IPS DF 6.9 (cell line): ENCODE measurements around the gene C3orf20.

ENCODE experiments used
- DNase-seq: peaks from one replicate; pipeline ENCODE4 v3.0.0-alpha.2; 2013; ENCODE audit warnings: low read depth, low spot score
- H3K27ac ChIP-seq: one replicate; pipeline ENCODE4 v1.5.1; 2013; ENCODE audit warnings: low read length, control low read depth
- H3K27me3 ChIP-seq: 2 replicates; pipeline ENCODE4 v1.6.1; 2013; ENCODE audit warnings: mild to moderate bottlenecking, low read length; ENCODE audit not compliant: control insufficient read depth, insufficient read depth
- H3K36me3 ChIP-seq: 2 replicates; pipeline ENCODE4 v1.6.1; 2013; ENCODE audit warnings: low read length; ENCODE audit not compliant: control insufficient read depth, insufficient read depth
- H3K4me1 ChIP-seq: 2 replicates; pipeline ENCODE4 v1.6.1; 2013; ENCODE audit warnings: low read length; ENCODE audit not compliant: control insufficient read depth, insufficient read depth
- H3K4me3 ChIP-seq: 2 replicates; pipeline ENCODE4 v1.5.1; 2013; ENCODE audit warnings: mild to moderate bottlenecking, low read length
- H3K9me3 ChIP-seq: 2 replicates; pipeline ENCODE4 v1.6.1; 2013; ENCODE audit warnings: low read length, inconsistent platforms; ENCODE audit not compliant: control insufficient read depth, insufficient read depth
- WGBS: extraction: QIAGEN DNeasy Blood & Tissue Kit; methylation state at CpG from one replicate; pipeline ENCODE4 v1.1.7; 2013; ENCODE audit warnings: mixed read lengths, missing lambda C conversion rate; ENCODE audit not compliant: insufficient read length, insufficient coverage; 5-methylcytosine and 5-hydroxymethylcytosine counted together

The C3orf20 gene

DNA sequence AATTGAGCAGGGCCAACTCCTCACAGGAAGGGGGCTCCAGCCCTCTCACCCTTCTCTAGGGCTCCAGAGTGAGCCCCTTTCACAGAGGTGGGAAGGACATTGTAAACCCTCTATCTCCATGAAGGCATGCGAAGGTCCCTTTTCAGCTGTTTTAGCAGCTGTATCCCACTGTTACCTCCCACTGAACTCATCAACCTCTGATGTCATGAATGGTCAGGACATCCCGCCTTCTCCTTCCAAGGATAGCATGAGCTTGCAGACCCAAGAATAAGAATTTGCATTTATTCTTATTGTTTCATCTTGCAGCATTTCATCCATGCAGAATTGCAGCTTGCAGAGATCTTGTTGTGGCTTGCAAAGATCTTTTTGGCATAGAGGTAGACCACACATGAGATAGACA lies 119.5 kb downstream of the C3orf20 start:
- no CpG with 5 or more reads among the region's 2 CpGs for WGBS
- Histone ChIP-seq H3K36me3 (no peaks in the 10 kb centered on the region), H3K9me3 (no peaks in the 10 kb centered on the region), H3K27me3 (no peaks in the 10 kb centered on the region), H3K4me1 (no peaks in the 10 kb centered on the region), H3K27ac (no peak overlapping the region), H3K4me3 (no peak overlapping the region)
- DNase-seq: no peak

DNA sequence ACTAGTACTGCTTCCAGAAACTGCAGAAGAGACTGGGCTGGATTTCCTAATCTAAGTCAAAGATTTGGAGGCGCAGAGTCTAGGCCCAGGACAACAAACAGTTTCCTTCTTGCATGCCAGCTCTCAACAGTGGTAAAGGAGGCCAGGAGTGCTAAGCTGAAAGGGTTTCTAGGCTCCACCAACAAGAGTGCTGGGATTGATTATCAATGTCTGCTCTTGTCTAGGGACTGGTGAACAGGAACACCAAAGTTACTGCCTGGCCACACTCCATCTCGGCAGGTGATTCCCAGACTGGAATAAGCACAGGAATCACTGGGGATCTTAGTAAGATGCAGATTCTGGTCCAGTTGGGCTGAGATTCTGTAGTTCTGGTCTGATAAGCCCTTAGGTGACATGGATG lies 121.1 kb downstream of the C3orf20 start:
- no peak overlapping the region for H3K4me3 ChIP-seq
- H3K36me3 ChIP-seq: no peaks in the 10 kb centered on the region
- H3K27ac ChIP-seq: no peak overlapping the region
- no peaks in the 10 kb centered on the region for H3K9me3 ChIP-seq
- WGBS: no CpG with 5 or more reads among the region's 2 CpGs
- H3K27me3 ChIP-seq: no peaks in the 10 kb centered on the region
- no peaks in the 10 kb centered on the region for H3K4me1 ChIP-seq
- DNase-seq: no peak

DNA sequence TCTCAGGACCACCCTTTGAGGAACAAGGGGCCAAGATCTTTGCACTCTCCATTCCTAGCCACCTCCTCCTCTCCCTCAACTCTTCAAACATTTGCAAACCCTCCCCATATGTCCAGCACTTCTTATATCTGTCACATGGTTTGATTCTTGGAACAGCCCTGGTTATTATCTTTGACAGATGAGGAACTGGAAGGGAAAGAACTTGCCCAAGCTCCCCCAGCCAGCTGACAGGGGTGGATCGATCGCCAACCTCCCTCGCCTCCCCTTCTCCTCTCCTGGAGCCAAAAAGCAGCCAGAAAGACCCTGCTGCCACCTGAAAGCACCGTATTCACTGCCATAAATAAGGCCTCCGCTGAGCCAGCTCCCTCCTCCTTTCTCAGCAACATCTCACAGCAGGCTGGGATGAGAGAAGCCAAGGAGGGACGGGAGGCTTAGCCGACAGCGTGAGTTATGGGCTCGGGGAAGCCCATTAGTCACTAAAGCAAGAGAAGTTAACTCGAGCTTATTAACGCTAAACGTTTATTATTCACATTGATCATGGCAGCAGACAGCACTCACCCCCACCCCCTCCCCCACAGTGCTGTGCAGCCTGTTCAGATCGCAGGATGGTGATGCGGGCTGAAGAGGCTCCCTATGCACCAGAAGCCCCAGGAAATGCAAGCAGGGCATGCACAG lies 121.6 kb downstream of the C3orf20 start:
- no peaks in the 10 kb centered on the region for H3K36me3 ChIP-seq
- no peaks in the 10 kb centered on the region for H3K27me3 ChIP-seq
- WGBS: no CpG with 5 or more reads among the region's 14 CpGs
- H3K4me1 ChIP-seq: no peaks in the 10 kb centered on the region
- no peak for DNase-seq
- H3K4me3 ChIP-seq: no peak overlapping the region
- H3K9me3 ChIP-seq: no peaks in the 10 kb centered on the region
- no peak overlapping the region for H3K27ac ChIP-seq

DNA sequence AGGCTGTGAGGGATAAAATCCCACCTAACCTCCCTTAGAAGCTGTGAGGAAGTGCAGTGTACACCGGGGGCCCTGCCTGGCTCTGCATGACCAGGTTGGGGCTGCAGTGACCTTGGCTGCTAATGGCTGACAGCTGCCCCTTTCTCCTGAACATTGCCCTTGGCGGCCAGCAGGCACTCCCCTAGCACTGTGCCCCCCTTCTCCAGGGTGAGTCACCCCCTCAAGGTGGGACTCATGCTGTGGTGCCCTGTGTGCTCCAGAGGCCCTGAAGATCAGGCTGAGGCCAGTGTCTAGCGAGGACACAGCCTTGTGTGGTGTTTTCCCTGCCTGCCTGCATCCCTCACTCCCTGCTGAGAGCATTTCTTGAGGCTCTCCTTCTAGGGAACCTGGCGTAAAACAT lies 122.8 kb downstream of the C3orf20 start:
- no peak for DNase-seq
- Histone ChIP-seq H3K27me3 (no peaks in the 10 kb centered on the region), H3K9me3 (no peaks in the 10 kb centered on the region), H3K4me1 (no peaks in the 10 kb centered on the region), H3K4me3 (no peak overlapping the region), H3K36me3 (no peaks in the 10 kb centered on the region), H3K27ac (no peak overlapping the region)
- no CpG with 5 or more reads among the region's 4 CpGs for WGBS

DNA sequence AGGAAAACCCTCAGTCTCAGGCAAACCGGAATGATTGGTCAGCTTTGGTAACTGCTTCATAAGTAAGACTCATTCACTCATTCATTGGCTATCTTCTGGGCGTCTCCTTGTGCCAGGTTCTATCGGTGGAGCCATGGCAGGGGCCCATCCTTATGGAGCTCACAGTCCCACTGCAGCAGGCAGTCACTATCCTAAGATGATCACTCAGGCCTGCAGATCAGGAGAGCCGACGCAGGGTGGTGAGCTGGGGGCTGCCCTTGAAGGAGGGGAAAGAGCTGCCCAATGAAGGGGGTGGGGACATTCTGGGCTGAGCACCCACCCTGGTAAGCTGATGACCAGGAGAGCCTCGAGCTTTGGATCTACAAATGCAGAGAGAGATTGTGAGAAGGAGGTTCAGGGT lies 123.3 kb downstream of the C3orf20 start:
- WGBS: no CpG with 5 or more reads among the region's 6 CpGs
- DNase-seq: no peak
- Histone ChIP-seq H3K9me3 (no peaks in the 10 kb centered on the region), H3K36me3 (no peaks in the 10 kb centered on the region), H3K4me1 (no peaks in the 10 kb centered on the region), H3K27ac (no peak overlapping the region), H3K4me3 (no peak overlapping the region), H3K27me3 (no peaks in the 10 kb centered on the region)

DNA sequence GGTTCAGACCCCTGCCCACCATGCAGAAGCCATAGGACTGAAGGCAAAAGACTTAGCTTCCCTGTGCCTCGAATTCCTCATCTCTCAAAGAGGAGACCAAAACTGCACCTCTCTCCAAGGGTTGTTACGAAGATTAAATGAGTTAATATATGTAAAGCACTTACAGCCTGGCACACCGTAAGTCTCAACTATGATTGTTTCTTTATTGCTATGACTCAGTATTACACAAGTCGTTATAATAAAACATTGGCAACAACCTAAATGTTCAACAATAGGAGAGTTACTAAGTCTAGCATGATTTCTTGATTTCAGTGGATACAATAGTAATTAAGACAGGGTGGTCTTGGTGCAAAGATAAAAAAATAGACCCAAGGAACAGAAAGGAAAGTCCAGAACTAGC lies 124.2 kb downstream of the C3orf20 start:
- no CpG with 5 or more reads among the region's 4 CpGs for WGBS
- H3K27me3 ChIP-seq: no peaks in the 10 kb centered on the region
- DNase-seq: no peak
- H3K4me3 ChIP-seq: no peak overlapping the region
- H3K4me1 ChIP-seq: no peaks in the 10 kb centered on the region
- no peaks in the 10 kb centered on the region for H3K9me3 ChIP-seq
- no peaks in the 10 kb centered on the region for H3K36me3 ChIP-seq
- H3K27ac ChIP-seq: no peak overlapping the region

DNA sequence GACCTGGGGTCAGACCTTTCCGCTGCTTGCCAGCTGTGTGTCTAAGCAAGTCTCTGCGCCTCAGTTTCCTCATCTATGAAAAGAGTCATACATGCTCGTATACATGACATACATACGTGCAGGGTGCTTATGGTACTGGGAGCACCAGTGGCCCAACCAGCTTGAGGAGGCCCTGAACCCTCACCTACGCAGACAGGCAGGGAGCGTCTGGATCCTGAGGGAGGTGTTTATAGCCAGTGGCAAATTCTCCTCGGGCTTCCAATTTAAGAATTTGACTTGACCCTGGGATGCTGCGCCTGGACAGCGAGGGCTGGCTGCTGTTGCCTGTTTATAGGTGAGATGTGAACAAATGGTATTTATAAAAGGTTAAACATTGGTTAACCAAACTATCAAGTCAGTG lies 126.1 kb downstream of the C3orf20 start:
- Histone ChIP-seq H3K4me1 (no peaks in the 10 kb centered on the region), H3K9me3 (no peaks in the 10 kb centered on the region), H3K4me3 (no peak overlapping the region), H3K36me3 (no peaks in the 10 kb centered on the region), H3K27me3 (no peaks in the 10 kb centered on the region), H3K27ac (no peak overlapping the region)
- WGBS: no CpG with 5 or more reads among the region's 9 CpGs
- no peak for DNase-seq

DNA sequence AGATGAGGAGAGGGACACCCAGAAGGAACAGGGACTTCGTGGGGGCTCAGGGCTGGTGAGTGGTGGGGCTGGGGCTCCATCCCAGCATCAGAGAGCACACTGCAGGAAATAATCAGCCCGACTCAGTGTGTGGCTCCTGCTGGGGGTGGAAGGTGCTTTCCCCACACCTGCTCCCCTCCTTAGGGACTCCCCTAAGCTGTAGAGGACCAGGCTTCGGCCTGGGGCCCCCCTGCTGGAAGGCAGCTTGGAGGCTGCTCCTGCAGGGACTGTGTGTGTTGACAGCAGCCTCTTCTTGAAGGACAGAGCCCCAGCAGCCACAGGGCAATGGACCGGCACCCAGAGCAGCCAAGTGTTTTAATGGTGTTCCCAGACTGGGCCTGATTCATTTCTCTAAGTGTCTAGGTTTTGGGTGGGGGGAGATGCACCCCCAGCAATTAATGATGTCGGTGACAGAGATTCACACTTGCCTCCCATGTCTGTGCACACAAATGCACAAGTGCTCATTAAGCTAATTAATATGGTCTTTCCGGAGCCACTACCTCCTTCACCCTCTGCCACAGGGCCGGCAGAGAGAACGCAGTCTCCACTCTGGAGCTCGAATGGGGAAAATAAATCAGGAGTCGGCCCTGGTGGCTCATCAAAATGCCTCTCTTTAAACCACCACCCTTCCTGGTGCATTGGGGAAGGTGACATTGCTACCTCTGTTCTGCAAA lies 126.9 kb downstream of the C3orf20 start:
- Histone ChIP-seq H3K27me3 (no peaks in the 10 kb centered on the region), H3K4me1 (no peaks in the 10 kb centered on the region), H3K9me3 (no peaks in the 10 kb centered on the region), H3K27ac (no peak overlapping the region), H3K36me3 (no peaks in the 10 kb centered on the region), H3K4me3 (no peak overlapping the region)
- no CpG with 5 or more reads among the region's 10 CpGs for whole genome bisulfite sequencing
- no peak for DNase-seq

DNA sequence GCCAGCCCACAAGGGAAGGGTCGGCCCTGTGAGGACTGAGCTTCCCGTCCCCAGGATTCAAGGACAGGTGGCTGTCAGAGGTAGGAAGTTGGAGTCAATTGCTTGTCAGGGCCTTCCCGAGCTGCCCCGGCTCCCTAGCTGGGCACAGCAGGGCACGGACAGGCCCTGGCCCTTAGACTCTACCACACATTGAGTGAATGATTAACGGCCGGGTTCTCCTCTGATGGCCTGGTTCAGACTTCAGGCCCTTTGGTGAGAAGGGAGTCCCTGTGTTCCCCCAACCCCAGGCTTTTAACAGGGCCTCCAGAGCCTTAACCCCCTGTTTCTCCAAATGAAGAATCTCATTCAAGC lies 127.4 kb downstream of the C3orf20 start:
- H3K27me3 ChIP-seq: no peaks in the 10 kb centered on the region
- WGBS: no CpG with 5 or more reads among the region's 7 CpGs
- no peak for DNase-seq
- H3K4me1 ChIP-seq: no peaks in the 10 kb centered on the region
- no peak overlapping the region for H3K4me3 ChIP-seq
- no peaks in the 10 kb centered on the region for H3K9me3 ChIP-seq
- H3K27ac ChIP-seq: no peak overlapping the region
- no peaks in the 10 kb centered on the region for H3K36me3 ChIP-seq

DNA sequence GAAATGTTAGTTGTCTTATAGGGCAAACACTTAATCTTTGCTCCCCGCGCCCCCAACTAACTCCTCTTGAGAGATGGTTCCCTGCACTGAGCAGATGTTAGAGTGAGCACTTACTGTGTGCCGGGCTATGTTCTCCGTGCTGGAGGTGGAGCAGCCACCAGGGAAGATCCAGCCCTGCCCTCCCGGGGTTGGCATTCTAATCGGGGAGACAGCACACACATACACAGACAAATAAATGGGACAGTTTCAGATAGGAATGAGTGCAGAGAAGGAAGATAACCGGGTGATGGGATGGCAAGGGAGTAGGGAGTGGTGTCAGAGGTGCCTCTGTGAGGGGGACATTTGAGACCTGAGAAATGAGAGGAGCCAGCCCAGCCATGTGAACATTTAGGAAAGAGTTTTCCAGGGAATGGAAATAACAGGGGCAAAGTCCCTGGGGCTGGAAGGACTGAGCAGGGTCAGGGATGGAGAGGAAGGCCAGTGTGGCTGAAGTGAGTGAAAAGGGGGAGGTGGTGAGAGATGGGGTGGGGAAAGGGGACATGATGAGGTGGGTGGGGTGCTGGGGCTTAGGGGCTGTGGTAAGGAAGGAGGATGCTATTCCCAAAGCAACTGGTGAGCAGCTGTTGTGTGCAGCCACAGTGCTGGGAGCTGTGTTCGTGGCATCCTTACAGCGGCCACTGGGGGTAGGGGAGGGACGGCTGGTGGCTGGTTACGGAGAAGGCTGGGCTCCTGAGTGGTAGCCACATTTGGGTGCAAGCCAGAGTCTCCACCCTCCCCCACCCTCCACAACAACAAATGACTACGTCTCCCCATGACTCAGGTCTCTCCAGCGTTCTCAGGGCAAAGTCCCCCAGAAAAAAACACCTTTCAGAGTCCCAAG lies 128.4 kb downstream of the C3orf20 start:
- Histone ChIP-seq H3K36me3 (no peaks in the 10 kb centered on the region), H3K9me3 (no peaks in the 10 kb centered on the region), H3K27ac (no peak overlapping the region), H3K27me3 (no peaks in the 10 kb centered on the region), H3K4me3 (no peak overlapping the region), H3K4me1 (no peaks in the 10 kb centered on the region)
- WGBS: no CpG with 5 or more reads among the region's 13 CpGs
- DNase-seq: no peak
